NCI-H2196 (cell line): Measurements from ENCODE around the gene MAD2L1.

ENCODE experiments used
- DNase-seq: peaks from one replicate; lab custom pipeline; 2025; ENCODE audit not compliant: unreplicated experiment; lab: John Stamatoyannopoulos, UW

The MAD2L1 gene

GRCh38 chr4:120059036-120059435, 7.6 kb downstream of the MAD2L1 start:
- DNase-seq = no peak

GRCh38 chr4:120057416-120057815, 9.2 kb downstream of the MAD2L1 start:
- DNase-seq = no peak

DNA sequence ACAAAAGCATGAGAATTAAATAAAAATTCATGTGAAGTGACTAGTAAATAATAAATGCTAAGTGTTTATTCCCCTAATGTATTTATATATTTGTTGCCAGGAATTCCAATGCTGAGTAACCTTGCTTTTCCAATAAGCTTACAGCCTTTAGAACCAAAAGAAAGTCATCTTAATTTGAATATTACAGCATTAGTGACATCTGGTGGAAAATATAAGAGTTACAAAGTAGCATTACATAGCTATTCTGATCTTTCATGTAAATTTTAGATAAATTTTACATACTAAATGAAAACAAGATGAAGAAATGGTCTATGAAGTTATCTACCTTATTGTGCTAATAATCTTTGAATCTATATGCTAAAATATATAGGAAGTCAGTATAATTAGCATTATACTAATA, 10.4 kb downstream of the MAD2L1 start:
- no peak for DNase-seq

DNA sequence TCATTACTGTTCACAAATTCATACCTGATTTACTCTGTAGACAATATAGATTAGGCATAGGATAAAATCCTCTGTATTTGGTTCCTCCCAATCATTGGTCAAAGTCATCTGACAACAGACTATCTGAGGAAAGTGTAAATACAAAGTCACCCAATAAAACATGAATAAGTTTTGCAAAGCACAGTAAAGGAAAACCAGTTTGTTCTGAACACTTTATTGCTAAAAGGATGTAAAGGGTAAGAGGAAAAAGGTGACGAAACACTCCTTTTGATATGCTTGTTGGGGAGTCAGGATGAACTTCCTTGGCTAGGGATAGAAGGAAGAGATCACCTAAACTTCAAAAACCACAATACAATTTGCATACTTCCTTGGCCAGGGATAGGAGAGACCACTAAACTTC, 10.9 kb downstream of the MAD2L1 start:
- DNase-seq = no peak

- DNase-seq = no peak
Observed at GRCh38 chr4:120055162-120055561, 11.5 kb downstream of the MAD2L1 start.

DNA sequence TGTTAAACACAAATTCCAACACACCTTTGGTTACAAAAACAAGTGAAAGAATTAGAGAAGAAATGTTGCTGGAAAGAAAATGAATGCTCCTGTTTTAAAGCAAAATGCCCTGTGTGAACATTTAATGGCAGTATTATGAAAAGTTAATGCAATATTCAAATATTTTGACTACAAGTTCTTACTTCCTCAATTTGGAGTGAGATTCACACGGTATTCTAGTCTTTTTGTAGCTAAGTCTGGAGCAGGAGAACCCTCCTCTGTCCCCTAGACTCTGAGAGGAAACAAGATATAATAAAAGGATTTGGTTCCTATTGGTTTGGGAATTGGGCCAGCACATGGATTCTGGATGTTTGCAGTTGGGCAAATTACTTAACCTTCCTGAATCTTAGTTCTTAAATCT, 12.7 kb downstream of the MAD2L1 start:
- no peak for DNase-seq

DNA sequence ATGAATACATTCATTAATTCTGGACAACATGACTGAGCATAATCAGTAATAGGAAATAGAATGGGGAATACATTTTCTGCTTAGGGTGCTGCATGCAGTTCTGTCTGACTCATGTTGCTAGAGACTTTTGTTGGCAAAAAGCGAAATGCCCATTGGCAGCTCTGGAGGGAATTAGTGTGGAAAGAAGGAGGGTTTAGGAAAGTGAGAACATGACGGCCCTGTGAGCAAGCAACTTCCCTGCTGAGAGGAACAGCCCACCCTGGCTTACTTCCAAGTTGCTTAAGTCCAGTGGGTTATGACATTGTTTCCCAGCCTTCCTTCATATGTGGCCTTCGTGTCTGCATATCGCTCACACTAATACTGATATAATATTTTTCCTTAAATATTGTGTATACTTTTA, 13.8 kb downstream of the MAD2L1 start:
- DNase-seq = no peak

GRCh38 chr4:120051253-120051652, 15.4 kb downstream of the MAD2L1 start:
- no peak for DNase-seq

DNA sequence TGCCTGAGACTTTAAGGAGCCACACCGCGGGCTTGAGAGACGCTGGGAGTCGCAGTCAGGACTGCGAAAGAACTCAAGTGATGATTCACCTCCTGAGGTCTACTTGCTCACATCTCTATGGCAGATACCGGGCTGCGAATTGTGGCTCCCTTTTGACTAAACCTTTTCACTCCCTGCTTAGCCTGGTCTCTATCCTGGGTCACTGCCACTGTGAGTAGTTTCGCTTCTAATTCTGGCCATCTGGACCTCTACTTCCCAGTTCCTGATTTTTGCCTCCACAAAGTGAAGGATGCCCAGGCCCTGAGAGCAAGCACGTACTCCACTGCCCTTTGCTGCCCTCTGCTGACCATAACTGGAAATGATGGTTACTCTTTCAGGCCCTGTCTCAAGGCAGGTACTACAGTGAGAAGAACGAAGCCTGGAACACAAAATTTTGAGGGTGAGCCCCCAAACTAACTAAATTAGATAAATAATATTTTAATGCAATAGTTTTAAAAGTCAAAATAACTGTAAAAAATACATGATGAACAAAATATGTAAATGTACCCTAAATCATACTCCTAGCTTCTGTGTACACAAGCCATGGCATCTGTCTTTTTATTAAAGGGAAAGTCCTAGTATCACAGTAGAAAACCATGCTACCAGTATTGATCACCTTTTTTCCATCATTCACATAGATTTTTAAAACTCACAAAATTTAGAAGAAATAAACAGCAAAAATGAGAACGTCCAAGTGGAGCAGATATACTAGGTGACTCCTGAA, 16.7 kb downstream of the MAD2L1 start:
- DNase-seq = peak; percentile 67

DNA sequence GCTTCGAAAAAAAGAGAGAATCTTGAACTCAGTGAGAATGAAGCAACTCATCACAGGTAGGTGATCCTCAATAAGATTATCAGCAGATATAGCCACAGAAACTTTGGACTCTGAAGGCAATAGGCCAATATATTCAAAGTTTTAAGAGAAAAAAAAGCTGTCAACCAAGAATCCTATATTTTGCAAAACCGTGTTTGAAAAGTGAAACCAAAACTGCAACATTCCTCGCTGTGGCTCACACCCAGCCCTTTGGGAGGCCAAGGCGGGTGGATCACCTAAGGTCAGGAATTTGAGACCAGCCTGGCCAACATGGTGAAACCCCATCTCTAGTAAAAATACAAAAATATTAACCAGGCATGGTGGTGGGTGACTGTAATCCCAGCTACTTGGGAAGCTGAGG, 22.8 kb downstream of the MAD2L1 start:
- no peak for DNase-seq

- no peak for DNase-seq
Observed at GRCh38 chr4:120037411-120037810, 29.2 kb downstream of the MAD2L1 start.

DNA sequence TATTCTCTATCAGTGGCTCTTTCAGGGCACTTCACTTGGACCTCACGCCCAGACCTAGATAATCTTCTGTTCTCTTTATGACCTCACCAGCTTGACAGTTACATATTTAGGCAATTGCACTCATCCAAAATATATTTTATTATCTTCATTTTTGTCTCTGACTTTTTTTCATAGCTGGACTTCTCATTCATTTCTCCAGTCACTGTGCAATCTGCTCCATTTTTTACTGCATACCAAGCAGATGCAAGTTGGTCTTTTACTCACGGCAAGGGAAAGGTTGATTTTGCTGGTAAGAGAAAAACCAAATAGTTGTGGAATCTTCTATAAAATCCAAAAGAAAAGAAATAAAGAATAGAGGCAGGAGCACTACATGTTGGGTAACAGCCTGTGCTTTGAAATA, 31.7 kb downstream of the MAD2L1 start:
- DNase-seq = no peak

GRCh38 chr4:120026853-120027252, 39.8 kb downstream of the MAD2L1 start:
- DNase-seq = no peak

GRCh38 chr4:120025516-120025915, 41.1 kb downstream of the MAD2L1 start:
- no peak for DNase-seq

- no peak for DNase-seq
Observed at GRCh38 chr4:120018786-120019185, 47.9 kb downstream of the MAD2L1 start.

- DNase-seq = no peak
Observed at GRCh38 chr4:120017939-120018692, 48.5 kb downstream of the MAD2L1 start.

- DNase-seq = no peak
Observed at GRCh38 chr4:120011725-120012124, 54.9 kb downstream of the MAD2L1 start.

DNA sequence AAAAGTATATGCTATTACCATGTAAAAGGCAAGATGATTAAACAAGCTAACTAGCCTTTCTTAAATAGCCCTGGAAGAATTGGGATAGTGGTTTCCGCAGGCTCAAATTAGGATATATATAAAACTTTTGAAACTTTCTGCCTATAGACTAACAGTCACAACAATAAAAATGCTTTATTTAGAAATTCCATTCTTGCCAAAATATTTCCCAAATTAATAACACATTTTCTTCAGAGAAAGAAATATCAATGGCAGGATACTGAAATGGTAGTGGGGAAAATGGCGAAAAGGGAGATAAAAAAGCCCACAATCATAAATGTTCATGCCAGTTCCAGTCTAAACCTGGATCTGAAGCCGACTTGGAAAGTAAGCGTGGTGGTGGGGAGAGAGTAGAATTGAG, 56.0 kb downstream of the MAD2L1 start:
- DNase-seq = no peak

DNA sequence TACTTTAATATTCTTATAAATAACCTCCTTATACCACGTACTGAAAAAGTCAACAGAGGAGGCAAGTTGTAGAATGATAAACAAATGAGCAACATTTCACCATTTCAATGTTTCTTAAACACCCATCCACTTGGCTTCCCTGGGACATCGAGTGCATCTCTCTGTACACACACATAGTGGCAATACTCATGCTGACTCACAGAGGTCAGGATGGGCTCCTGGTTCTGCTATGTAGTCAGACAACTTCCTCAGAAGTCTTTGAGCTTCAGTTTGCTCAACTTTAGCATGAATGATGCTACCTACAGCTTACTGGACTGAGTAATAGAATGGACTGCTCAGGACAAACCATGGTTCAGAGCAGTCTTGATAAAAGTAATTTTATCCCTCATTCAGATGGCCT, 56.9 kb downstream of the MAD2L1 start:
- DNase-seq = no peak

- no peak for DNase-seq
Observed at GRCh38 chr4:120008957-120009356, 57.7 kb downstream of the MAD2L1 start.

GRCh38 chr4:120007896-120008436, 58.7 kb downstream of the MAD2L1 start:
- no peak for DNase-seq

- no peak for DNase-seq
Observed at GRCh38 chr4:120007191-120007871, 59.3 kb downstream of the MAD2L1 start.
